Measurements from ENCODE around the gene TMEM204. TPM values are rescaled to one million over a fixed set of nuclear protein-coding genes. Genes with fewer than 3 reads are reported as not detected.

TMEM204 gene
- 10 to 100 TPM; 11.7 to 16.7 (median 16.2) TPM for total RNA-seq

DNA sequence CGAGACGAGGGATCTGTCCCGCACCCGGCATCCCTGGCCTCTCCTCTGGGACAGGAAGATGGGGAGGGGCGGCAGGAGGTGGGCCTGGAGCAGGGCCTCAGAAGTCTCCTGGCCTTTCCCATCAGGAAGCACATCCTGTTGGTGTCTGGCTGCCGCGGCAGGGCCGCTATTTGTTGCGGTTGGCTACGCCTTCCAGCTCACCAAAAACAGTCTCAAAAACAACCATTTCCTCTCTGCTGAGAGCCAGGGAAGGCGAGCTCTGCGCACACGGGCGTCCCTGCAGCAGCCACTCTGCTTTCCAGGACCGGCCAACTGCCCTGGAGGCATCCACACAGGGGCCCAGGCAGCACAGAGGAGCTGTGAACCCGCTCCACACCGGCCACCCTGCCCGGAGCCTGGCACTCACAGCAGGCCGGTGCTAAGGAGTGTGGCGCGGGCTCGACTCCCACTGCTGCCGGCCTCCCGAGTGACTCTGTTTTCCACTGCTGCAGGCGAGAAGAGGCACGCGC is at the start of gene TMEM204:
Gene TMEM204 (plus strand): TSS at position 224 of the 509 bp plus-strand sequence. CDS start 610 bp downstream, outside the sequence.
- peaks cover 20% of the 10 kb centered on the region for H3K36me3 Mint-ChIP-seq (ENCODE audit: insufficient read depth)
- H3K4me1 Mint-ChIP-seq (ENCODE audit: low read depth), result peaks cover 43% of the 10 kb centered on the region
- DNase-seq (no peak), ATAC-seq (peak; percentile 26 to 27)
- H3K4me3 Mint-ChIP-seq, result peak within 1 kb of the TSS; percentile 98
- no peaks in the 10 kb centered on the region for H3K9me3 Mint-ChIP-seq
- no peaks in the 10 kb centered on the region for H3K27me3 Mint-ChIP-seq (ENCODE audit: low read depth)

DNA sequence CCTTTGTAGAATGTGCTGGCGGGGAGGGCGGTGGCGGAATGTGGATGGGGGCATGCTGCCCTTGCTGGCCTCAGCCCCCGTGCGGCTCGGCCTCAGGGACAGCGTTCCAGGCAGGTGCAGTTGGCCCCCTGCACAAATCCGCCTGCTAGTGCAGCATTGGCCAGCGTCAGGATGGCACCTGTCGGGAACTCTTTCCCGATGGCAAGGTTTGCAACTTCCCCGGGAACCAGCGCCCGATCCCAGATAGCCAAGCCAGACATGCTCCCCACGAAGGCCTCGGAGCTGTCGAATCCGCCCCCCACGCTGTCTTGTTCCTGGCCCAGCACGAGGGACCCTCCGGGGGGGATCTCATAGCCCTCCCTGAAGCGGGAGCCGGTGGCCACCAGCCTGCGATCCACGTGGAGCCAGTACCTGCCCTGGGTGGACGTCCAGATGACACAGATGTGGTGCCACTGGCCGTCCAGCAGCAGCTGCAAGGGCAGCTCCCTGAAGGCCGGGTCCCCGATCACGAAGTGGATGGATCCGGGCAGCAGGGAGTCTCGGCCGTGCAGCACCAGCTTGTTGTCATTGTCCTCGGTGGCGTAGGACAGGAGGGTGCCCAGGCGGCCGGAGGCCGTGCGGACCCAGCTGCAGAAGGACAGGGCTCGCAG is 47.5 kb upstream of the TMEM204 start:
- Mint-ChIP-seq H3K9me3 (no peaks in the 10 kb centered on the region), H3K4me3 (no peak overlapping the region), H3K4me1 (ENCODE audit: low read depth) (no peaks in the 10 kb centered on the region), H3K27me3 (ENCODE audit: low read depth) (peaks cover 5% of the 10 kb centered on the region), H3K36me3 (ENCODE audit: insufficient read depth) (no peaks in the 10 kb centered on the region)
- ATAC-seq, result no peak
- no peak for DNase-seq

DNA sequence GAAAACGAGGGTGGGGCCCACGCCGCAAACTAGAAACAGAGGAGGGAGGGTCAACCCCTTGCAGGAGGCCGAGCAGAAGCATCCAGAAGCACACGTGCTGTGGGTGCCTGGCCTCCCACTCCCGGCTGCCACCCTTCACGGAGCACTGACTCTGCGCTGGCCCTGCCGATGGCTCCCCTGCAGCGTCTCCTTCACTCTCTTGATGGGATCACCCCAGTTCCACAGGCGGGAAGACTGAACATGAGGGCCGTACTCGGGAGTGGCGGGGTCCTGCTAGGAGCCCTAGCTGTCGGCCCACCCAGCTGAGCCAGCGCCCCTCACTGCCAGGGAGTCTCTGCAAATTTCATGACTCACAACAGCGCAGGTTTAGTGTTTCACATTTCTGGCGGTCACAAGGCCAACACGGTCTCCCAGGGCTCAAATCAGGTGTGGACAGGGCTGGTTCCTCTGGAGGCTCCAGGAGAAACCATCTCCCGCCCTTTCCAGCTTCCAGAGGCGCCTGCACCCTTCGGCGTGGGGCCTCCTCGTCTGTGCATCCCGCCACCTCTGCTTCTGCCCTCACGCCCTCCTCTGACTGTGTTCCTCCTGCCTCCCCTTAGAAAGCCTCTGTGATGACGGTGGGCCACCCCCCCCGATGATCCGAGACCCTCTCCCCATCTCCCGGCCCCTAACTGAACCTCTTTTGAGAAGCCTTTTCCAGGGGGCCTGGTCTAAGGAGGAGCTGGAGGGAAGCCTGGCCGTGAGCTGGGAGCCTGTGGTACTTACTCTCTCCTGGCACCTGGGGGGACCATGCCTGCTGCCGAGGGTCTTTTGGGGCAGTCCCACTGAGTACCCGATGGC is 46.7 kb upstream of the TMEM204 start:
- no peaks in the 10 kb centered on the region for H3K36me3 Mint-ChIP-seq (ENCODE audit: insufficient read depth)
- H3K27me3 Mint-ChIP-seq (ENCODE audit: low read depth), result peaks cover 3% of the 10 kb centered on the region
- no peak for ATAC-seq
- H3K9me3 Mint-ChIP-seq, result no peaks in the 10 kb centered on the region
- H3K4me3 Mint-ChIP-seq, result no peak overlapping the region
- no peaks in the 10 kb centered on the region for H3K4me1 Mint-ChIP-seq (ENCODE audit: low read depth)
- no peak for DNase-seq

DNA sequence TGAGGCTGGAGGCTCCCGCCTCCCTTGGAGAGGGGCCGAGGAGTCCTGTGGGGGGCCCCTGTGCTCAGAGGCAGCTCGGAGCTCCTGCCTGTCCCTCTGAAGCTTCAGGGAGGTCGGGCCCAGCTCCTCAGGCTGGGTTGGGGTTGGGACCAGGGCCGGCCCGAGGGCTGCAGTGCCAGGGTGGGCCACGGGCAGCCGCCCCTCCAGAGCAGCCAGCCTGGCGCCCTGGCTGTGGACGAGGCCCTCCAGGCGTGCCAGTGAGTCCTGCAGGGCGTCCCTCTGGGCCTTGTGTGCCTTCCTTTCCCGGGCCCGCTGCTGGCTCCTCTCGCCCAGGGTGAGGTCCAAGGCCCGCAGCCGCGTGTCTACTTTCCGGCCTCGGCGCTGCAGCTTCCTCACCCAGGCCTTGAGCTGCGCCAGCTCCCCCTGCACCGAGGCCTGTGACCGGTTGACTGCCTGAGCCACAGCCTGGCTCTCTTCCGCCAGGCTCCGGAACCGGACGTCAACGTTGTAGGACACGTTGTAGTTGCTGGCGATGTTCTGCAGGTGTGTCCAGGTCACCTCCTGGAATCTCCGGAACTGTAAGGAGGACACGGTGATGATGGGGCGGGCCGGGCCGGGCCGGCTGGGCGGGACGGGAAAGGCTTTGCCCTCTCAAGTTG is 45.9 kb upstream of the TMEM204 start:
- H3K9me3 Mint-ChIP-seq, result no peaks in the 10 kb centered on the region

DNA sequence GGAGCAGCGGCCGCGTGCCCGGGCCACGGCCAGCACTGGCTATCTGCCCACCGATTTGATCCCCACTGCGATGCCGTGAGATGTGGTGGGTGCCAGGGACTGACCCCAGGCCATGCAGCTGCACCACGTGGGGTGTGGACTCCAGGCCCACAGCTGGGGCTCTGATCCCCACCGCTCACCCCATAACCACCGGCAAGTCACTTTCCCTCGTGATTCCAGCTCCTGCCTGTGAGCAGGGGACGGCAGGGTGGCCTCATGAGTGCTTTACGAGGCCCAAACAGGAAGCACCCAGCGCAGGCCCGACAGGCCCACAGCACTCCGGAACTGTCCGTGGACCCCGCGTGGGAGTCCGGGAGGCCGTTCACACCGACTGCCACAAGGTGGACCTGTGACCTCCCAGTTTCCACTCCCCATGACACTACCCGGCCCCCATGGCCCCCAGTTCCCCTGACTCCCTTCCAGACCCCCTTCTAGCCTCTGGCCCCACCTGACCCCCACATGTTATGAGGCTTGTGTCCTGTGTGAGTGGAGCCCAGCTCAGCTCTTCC is 45.3 kb upstream of the TMEM204 start:
- H3K4me3 Mint-ChIP-seq, result no peak overlapping the region
- H3K36me3 Mint-ChIP-seq (ENCODE audit: insufficient read depth), result no peaks in the 10 kb centered on the region
- H3K4me1 Mint-ChIP-seq (ENCODE audit: low read depth), result peaks cover 8% of the 10 kb centered on the region
- H3K9me3 Mint-ChIP-seq, result no peaks in the 10 kb centered on the region
- H3K27me3 Mint-ChIP-seq (ENCODE audit: low read depth), result no peaks in the 10 kb centered on the region
- DNase-seq (no peak), ATAC-seq (no peak)

More for the DNA sequence above, 45.9 kb upstream of the TMEM204 start:
- no peak overlapping the region for H3K4me3 Mint-ChIP-seq
- H3K36me3 Mint-ChIP-seq (ENCODE audit: insufficient read depth), result no peaks in the 10 kb centered on the region
- H3K4me1 Mint-ChIP-seq (ENCODE audit: low read depth), result peaks cover 3% of the 10 kb centered on the region
- ATAC-seq (no peak), DNase-seq (no peak)
- peaks cover 3% of the 10 kb centered on the region for H3K27me3 Mint-ChIP-seq (ENCODE audit: low read depth)

DNA sequence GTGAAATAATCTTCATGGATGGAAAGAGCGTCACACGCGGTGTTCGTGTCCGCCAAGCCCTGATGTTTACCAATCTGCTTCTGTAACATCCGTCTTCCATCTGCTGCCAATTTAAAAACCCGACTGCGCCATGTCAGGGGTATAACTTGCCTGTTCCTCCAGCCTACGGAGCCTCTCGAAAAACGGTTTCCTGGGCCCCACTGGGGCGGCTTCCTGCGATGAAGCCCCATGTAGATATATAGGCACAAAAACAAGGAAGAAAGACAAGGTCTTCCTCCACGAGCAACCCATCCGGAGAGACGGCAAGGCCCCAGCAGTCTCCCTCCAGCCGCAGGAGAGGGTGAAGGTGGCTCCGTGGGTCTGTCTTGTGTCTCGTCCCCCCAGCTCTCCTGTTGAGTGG is 44.8 kb upstream of the TMEM204 start, which contains the start of gene PTX4:
Gene PTX4 (minus strand): TSS at position 326 of the 400 bp plus-strand sequence. CDS start 35 bp downstream, at position 291.
- Mint-ChIP-seq H3K9me3 (no peaks in the 10 kb centered on the region), H3K4me1 (ENCODE audit: low read depth) (peaks cover 8% of the 10 kb centered on the region), H3K27me3 (ENCODE audit: low read depth) (no peaks in the 10 kb centered on the region), H3K36me3 (ENCODE audit: insufficient read depth) (no peaks in the 10 kb centered on the region), H3K4me3 (no peak within 1 kb of the TSS)
- no peak for ATAC-seq
- no peak for DNase-seq

DNA sequence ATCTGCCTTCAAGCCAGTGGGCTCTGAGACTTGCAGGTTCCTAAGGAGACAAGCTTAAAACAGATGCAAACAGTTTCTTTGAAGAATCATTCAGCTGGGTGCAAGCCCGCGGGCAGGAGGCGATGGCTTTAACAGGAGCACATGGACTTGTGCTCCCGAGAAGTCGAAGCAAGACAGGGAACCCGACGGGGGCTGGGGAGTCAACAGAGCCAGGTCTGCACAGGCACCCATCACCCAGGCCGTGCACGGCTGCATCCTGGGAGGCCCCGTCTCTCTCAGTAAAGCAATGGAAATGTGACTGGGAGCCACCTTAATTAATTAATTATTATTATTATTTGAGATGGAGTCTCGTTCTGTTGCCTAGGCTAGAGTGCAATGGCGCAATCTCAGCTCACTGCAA is 44.4 kb upstream of the TMEM204 start:
- Mint-ChIP-seq H3K9me3 (no peaks in the 10 kb centered on the region), H3K4me3 (no peak overlapping the region), H3K36me3 (ENCODE audit: insufficient read depth) (no peaks in the 10 kb centered on the region), H3K4me1 (ENCODE audit: low read depth) (peaks cover 10% of the 10 kb centered on the region), H3K27me3 (ENCODE audit: low read depth) (no peaks in the 10 kb centered on the region)
- ATAC-seq (no peak), DNase-seq (no peak)

DNA sequence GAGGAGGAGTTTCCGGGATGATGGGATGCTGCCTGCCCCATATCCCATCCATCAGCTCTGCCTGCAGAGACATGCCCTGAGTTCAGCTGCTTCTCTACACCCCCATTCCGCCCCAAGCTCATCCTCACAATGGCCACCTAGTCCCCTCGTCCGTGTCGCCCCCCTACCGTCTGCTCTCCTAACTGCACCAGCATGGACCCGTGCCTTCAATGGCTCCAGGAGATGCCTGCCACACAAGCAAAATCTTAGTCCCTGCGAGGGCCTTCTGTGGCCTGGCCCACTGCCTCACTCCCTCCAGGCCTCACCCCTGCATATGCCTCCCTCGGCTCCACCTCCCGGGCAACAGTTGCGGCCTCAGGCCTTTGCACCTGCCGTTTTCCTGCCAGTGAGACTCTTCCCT is 42.1 kb upstream of the TMEM204 start:
- Mint-ChIP-seq H3K4me3 (no peak overlapping the region), H3K4me1 (ENCODE audit: low read depth) (peaks cover 11% of the 10 kb centered on the region), H3K9me3 (no peaks in the 10 kb centered on the region), H3K27me3 (ENCODE audit: low read depth) (no peaks in the 10 kb centered on the region), H3K36me3 (ENCODE audit: insufficient read depth) (no peaks in the 10 kb centered on the region)
- DNase-seq, result no peak
- no peak for ATAC-seq

DNA sequence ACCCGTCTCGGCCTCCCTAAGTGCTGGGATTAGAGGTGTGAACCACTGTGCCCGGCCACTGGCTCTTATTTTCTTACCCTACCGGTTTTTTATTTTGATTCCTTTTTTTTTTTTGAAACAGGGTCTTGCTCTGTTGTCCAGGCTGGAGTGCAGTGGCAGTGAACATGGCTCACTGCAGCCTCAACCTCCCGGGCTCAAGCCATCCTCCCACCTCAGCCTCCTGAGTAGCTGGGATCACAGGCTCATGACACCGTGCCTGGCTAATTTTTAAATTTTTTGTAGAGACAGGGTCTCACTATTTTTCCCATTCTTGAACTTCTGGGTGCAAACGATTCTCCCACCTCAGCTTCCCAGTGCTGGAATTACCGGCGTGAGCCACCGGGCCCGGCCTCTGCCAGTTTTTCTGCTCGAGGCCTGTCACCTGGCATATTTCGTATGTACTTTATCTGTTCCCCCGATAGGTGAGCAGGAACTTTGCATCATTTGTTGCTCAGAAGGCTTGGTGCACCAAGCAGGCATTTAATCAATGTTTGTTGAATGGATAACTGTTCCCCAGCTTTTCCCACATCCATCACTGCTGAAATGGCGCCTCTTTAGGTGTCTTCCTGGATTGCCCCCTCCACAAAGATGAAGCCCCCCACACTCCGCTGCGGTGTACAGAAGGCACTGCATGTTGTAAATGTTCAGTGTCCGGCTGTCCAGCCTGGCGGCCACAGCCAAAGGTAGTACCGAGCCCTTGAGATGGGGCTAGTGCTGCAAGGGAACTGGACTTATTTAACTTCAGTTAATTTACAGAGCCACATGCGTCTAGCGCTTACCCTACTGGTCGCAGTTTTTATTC is 41.2 kb upstream of the TMEM204 start:
- H3K4me3 Mint-ChIP-seq, result peak overlapping the region; percentile 91
- H3K27me3 Mint-ChIP-seq (ENCODE audit: low read depth), result no peaks in the 10 kb centered on the region
- no peak for DNase-seq
- H3K36me3 Mint-ChIP-seq (ENCODE audit: insufficient read depth), result no peaks in the 10 kb centered on the region
- no peaks in the 10 kb centered on the region for H3K9me3 Mint-ChIP-seq
- ATAC-seq, result no peak
- peaks cover 11% of the 10 kb centered on the region for H3K4me1 Mint-ChIP-seq (ENCODE audit: low read depth)

DNA sequence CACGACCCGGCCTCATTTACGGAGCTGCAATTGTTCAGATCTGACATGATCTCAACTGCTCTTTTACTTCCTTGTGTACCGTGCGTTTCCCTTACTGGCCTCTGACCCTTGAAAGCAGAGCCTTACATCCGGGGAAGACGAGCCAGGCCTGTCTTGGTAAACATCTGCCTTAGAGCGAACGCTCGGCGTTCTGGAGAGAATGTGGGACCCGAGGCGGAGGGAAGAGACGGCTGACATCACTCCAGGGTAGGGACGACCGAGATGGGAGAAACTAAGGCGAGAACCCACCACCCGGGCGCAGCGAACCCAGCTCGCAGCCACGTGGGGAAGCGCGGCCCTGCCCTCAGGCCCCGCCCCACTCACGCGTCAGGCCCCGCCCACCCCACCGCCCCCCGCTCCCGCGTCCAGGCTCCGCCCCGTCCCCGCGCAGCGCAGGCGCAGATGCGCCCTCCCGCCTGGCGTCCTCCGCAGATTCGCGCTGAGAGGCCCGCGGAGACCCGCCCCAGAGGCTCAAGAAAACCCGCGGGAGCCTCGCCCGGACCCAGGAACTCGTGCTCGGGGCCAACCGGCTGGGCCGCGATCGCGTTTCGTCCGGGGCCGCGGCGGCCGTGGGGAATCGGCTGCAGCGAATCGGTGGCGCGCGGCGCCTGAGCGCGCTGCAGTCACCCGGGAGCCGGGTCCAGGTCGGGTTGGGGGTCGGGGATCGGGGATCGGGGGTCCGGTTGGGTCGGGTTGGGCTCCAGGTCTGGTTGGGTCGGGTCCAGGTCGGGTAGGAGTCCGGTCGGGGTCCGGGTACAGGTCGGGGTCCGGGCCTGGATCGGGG is 40.3 kb upstream of the TMEM204 start, which contains the start of gene TELO2:
Gene TELO2 (plus strand): TSS at position 438 of the 823 bp plus-strand sequence. CDS start 922 bp downstream, outside the sequence.
- Mint-ChIP-seq H3K36me3 (ENCODE audit: insufficient read depth) (no peaks in the 10 kb centered on the region), H3K4me1 (ENCODE audit: low read depth) (peaks cover 11% of the 10 kb centered on the region), H3K4me3 (peak within 1 kb of the TSS; percentile 91), H3K27me3 (ENCODE audit: low read depth) (no peaks in the 10 kb centered on the region), H3K9me3 (no peaks in the 10 kb centered on the region)
- peak; percentile 85 for DNase-seq
- peak; percentile 87 to 88 for ATAC-seq

DNA sequence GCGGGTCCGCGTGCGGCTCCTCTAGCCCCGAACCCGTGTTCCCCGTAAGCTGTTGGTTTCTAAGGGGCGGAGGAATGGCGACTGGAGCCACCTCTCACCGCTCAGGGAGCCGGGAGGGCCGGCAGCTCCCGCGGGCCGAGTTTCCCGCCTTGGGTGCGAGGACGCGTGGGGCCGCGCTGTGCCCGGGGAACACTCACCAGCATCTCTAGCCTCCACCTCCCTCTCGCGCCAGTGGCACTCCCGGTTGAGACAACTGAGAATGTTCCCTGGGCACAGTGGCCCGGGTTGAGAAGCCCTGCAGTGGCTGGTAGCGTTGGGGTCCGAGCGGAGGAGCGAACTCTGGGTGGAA is 39.7 kb upstream of the TMEM204 start:
- Mint-ChIP-seq H3K36me3 (ENCODE audit: insufficient read depth) (peaks cover 2% of the 10 kb centered on the region), H3K4me1 (ENCODE audit: low read depth) (peaks cover 11% of the 10 kb centered on the region), H3K27me3 (ENCODE audit: low read depth) (no peaks in the 10 kb centered on the region), H3K4me3 (peak overlapping the region; percentile 91), H3K9me3 (no peaks in the 10 kb centered on the region)
- ATAC-seq (peak; percentile 17 to 38), DNase-seq (no peak)

DNA sequence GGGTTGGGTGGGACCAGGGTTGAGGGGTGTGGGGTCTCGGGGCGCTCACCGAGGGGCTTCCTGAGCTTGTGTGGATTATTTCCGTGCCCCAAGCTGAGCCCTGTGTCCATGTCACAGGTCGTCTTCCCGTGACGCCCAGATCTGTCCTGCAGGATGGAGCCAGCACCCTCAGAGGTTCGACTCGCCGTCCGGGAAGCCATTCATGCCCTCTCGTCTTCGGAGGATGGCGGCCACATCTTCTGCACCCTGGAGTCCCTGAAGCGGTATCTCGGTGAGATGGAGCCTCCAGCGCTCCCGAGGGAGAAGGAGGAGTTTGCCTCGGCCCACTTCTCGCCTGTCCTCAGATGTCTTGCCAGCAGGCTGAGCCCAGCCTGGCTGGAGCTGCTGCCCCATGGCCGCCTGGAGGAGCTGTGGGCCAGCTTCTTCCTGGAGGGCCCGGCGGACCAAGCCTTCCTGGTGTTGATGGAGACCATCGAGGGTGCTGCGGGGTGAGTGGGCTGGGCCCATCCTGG is 39.3 kb upstream of the TMEM204 start:
- peak overlapping the region; percentile 91 for H3K4me3 Mint-ChIP-seq
- H3K36me3 Mint-ChIP-seq (ENCODE audit: insufficient read depth), result peaks cover 3% of the 10 kb centered on the region
- peaks cover 11% of the 10 kb centered on the region for H3K4me1 Mint-ChIP-seq (ENCODE audit: low read depth)
- ATAC-seq (no peak), DNase-seq (no peak)
- no peaks in the 10 kb centered on the region for H3K9me3 Mint-ChIP-seq
- no peaks in the 10 kb centered on the region for H3K27me3 Mint-ChIP-seq (ENCODE audit: low read depth)
